ENCODE data around the gene FUS.

Gene FUS

DNA sequence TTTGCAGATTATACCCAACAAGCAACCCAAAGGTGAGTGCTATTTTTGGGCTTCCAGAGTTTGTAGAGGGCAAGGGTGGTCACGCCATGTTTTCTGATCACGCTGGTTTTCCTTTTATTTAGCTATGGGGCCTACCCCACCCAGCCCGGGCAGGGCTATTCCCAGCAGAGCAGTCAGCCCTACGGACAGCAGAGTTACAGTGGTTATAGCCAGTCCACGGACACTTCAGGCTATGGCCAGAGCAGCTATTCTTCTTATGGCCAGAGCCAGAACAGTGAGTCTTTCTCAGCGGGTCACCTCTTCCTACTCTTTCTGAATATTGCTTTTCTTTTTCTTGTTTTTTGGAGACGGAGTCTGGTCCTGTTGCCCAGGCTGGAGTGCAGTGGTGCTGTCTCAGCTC is 2.5 kb downstream of the FUS start:
- peaks cover 4% of the 10 kb centered on the region for H3K79me1 ChIP-seq (ENCODE audit: low read depth, low read length)
- no peaks in the 10 kb centered on the region for H3K27me3 ChIP-seq (ENCODE audit: control insufficient read depth in 3 of 3, insufficient read depth in 3 of 3, low read depth in 1 of 3, low read length in 3 of 3)
- H3K4me3 ChIP-seq (ENCODE audit: low read length in 2 of 2), result peak overlapping the region in 1 of 2 donors; percentile 88
- no peak overlapping the region for H3K23ac ChIP-seq (ENCODE audit: low read depth, low read length, poor library complexity)
- no peaks in the 10 kb centered on the region for H3K9me3 ChIP-seq (replicated peaks in 1 of 2; ENCODE audit: control insufficient read depth in 2 of 2, insufficient read depth in 1 of 2, low read depth in 1 of 2, low read length in 2 of 2)
- peaks cover 7 to 11% of the 10 kb centered on the region in 2 donors for H3K4me1 ChIP-seq (ENCODE audit: control insufficient read depth in 2 of 2, insufficient read depth in 1 of 2, low read depth in 1 of 2, low read length in 2 of 2)
- H2AK5ac ChIP-seq (ENCODE audit: low read depth, low read length), result no peak overlapping the region
- no peak overlapping the region for H2BK15ac ChIP-seq (ENCODE audit: low read length)
- no peak overlapping the region for H3K9ac ChIP-seq (ENCODE audit: low read depth, low read length, poor library complexity)
- peaks cover 36 to 67% of the 10 kb centered on the region in 2 donors for H3K36me3 ChIP-seq (replicated peaks in 1 of 2; ENCODE audit: control insufficient read depth in 2 of 2, insufficient read depth in 2 of 2, low read length in 2 of 2)
- H3K27ac ChIP-seq (replicated peaks; ENCODE audit: low read length), result no peak overlapping the region
- no peak overlapping the region for H2AFZ ChIP-seq (ENCODE audit: low read length)
- no peak overlapping the region for H2BK5ac ChIP-seq (ENCODE audit: low read length)
- H4K8ac ChIP-seq (ENCODE audit: low read depth, low read length), result no peak overlapping the region
- no peak overlapping the region for H2BK12ac ChIP-seq (ENCODE audit: low read length)
- no peak overlapping the region for H3K14ac ChIP-seq (ENCODE audit: low read length)
- no peak overlapping the region for H4K91ac ChIP-seq (ENCODE audit: low read depth, low read length, poor library complexity)
- H3K4ac ChIP-seq (ENCODE audit: low read length), result no peak overlapping the region
- peak overlapping the region; percentile 38 for H3K4me2 ChIP-seq (ENCODE audit: insufficient read depth, low read length, poor library complexity, severe bottlenecking)
- no CpG with 5 or more reads among the region's 7 CpGs for WGBS, 2 donors (ENCODE audit: extremely low coverage in 2 of 2, insufficient read length in 2 of 2, insufficient replicate concordance in 1 of 2)
- DNase-seq (ENCODE audit: low spot score), result no peak
- no peak overlapping the region for H3K18ac ChIP-seq (ENCODE audit: low read length)
- H2BK120ac ChIP-seq (ENCODE audit: low read depth, low read length), result no peak overlapping the region

DNA sequence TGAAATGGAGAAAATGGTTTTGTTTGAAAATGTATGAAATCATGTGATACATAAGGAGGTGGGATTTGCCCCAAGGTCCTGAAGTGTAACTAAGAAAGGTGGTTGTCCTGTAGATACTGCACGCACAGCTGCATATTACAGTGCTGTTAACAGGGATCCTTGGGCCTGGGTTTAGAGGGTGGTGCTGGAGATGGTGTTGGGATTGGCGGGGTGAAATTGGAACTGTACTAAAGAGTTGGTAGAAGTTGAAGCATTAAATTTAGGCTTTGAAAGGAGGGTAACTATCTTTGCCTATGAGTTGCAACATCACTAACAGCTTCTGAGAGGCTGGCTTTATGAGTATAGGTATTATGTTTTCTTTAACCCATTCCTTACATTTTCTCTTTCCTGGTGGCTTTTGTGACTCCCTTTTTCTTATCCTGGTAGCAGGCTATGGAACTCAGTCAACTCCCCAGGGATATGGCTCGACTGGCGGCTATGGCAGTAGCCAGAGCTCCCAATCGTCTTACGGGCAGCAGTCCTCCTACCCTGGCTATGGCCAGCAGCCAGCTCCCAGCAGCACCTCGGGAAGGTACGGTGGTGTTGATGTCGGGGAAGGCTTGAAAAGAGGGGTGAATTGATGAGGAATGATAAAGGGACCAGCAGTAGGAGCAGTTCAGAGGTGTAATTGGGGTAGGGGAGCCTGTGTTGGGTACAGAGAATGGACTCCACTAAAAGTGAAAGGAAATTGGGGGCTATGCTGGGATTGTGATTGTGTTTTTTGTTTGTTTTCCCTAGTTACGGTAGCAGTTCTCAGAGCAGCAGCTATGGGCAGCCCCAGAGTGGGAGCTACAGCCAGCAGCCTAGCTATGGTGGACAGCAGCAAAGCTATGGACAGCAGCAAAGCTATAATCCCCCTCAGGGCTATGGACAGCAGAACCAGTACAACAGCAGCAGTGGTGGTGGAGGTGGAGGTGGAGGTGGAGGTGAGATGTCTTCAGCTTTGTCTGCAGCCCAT is 3.8 kb downstream of the FUS start:
- no peaks in the 10 kb centered on the region for H3K9me3 ChIP-seq (replicated peaks in 1 of 2; ENCODE audit: control insufficient read depth in 2 of 2, insufficient read depth in 1 of 2, low read depth in 1 of 2, low read length in 2 of 2)
- H3K4me2 ChIP-seq (ENCODE audit: insufficient read depth, low read length, poor library complexity, severe bottlenecking), result peak overlapping the region; percentile 20
- no peak overlapping the region for H2BK120ac ChIP-seq (ENCODE audit: low read depth, low read length)
- H3K4ac ChIP-seq (ENCODE audit: low read length), result no peak overlapping the region
- H3K14ac ChIP-seq (ENCODE audit: low read length), result no peak overlapping the region
- H3K4me3 ChIP-seq (ENCODE audit: low read length in 2 of 2), result no peak overlapping the region
- peaks cover 4% of the 10 kb centered on the region for H3K79me1 ChIP-seq (ENCODE audit: low read depth, low read length)
- no peak overlapping the region for H4K8ac ChIP-seq (ENCODE audit: low read depth, low read length)
- no peak overlapping the region for H2AK5ac ChIP-seq (ENCODE audit: low read depth, low read length)
- no peak overlapping the region for H2AFZ ChIP-seq (ENCODE audit: low read length)
- H2BK15ac ChIP-seq (ENCODE audit: low read length), result no peak overlapping the region
- no CpG with 5 or more reads among the region's 10 CpGs for WGBS, 2 donors (ENCODE audit: extremely low coverage in 2 of 2, insufficient read length in 2 of 2, insufficient replicate concordance in 1 of 2)
- H3K27ac ChIP-seq (replicated peaks; ENCODE audit: low read length), result peak overlapping the region; percentile 25
- no peaks in the 10 kb centered on the region for H3K27me3 ChIP-seq (ENCODE audit: control insufficient read depth in 3 of 3, insufficient read depth in 3 of 3, low read depth in 1 of 3, low read length in 3 of 3)
- H4K91ac ChIP-seq (ENCODE audit: low read depth, low read length, poor library complexity), result no peak overlapping the region
- no peak overlapping the region for H3K23ac ChIP-seq (ENCODE audit: low read depth, low read length, poor library complexity)
- no peak overlapping the region for H3K9ac ChIP-seq (ENCODE audit: low read depth, low read length, poor library complexity)
- no peak for DNase-seq (ENCODE audit: low spot score)
- H2BK12ac ChIP-seq (ENCODE audit: low read length), result no peak overlapping the region
- H2BK5ac ChIP-seq (ENCODE audit: low read length), result no peak overlapping the region
- H3K4me1 ChIP-seq (ENCODE audit: control insufficient read depth in 2 of 2, insufficient read depth in 1 of 2, low read depth in 1 of 2, low read length in 2 of 2), result peaks cover 7 to 11% of the 10 kb centered on the region in 2 donors
- peaks cover 46 to 81% of the 10 kb centered on the region in 2 donors for H3K36me3 ChIP-seq (replicated peaks in 1 of 2; ENCODE audit: control insufficient read depth in 2 of 2, insufficient read depth in 2 of 2, low read length in 2 of 2)
- H3K18ac ChIP-seq (ENCODE audit: low read length), result no peak overlapping the region

DNA sequence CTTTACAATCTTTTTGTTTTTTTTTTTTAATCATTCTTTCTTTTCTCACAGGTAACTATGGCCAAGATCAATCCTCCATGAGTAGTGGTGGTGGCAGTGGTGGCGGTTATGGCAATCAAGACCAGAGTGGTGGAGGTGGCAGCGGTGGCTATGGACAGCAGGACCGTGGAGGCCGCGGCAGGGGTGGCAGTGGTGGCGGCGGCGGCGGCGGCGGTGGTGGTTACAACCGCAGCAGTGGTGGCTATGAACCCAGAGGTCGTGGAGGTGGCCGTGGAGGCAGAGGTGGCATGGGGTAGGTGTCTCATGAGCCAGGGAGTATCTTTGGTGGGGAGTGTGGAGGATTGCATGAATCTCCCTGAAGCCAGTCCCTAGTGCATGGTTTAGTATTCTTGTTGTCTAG is 4.9 kb downstream of the FUS start:
- Histone ChIP-seq H2AFZ (ENCODE audit: low read length) (no peak overlapping the region), H3K79me1 (ENCODE audit: low read depth, low read length) (peaks cover 6% of the 10 kb centered on the region), H3K4me1 (ENCODE audit: control insufficient read depth in 2 of 2, insufficient read depth in 1 of 2, low read depth in 1 of 2, low read length in 2 of 2) (peaks cover 5 to 8% of the 10 kb centered on the region in 2 donors), H4K91ac (ENCODE audit: low read depth, low read length, poor library complexity) (no peak overlapping the region), H3K27ac (replicated peaks; ENCODE audit: low read length) (no peak overlapping the region), H2BK12ac (ENCODE audit: low read length) (no peak overlapping the region), H3K18ac (ENCODE audit: low read length) (no peak overlapping the region), H3K9me3 (replicated peaks in 1 of 2; ENCODE audit: control insufficient read depth in 2 of 2, insufficient read depth in 1 of 2, low read depth in 1 of 2, low read length in 2 of 2) (no peaks in the 10 kb centered on the region), H4K8ac (ENCODE audit: low read depth, low read length) (no peak overlapping the region), H3K23ac (ENCODE audit: low read depth, low read length, poor library complexity) (no peak overlapping the region), H3K27me3 (ENCODE audit: control insufficient read depth in 3 of 3, insufficient read depth in 3 of 3, low read depth in 1 of 3, low read length in 3 of 3) (no peaks in the 10 kb centered on the region), H2BK15ac (ENCODE audit: low read length) (no peak overlapping the region), H3K4me3 (ENCODE audit: low read length in 2 of 2) (no peak overlapping the region), H3K9ac (ENCODE audit: low read depth, low read length, poor library complexity) (peak overlapping the region; percentile 73), H2BK120ac (ENCODE audit: low read depth, low read length) (no peak overlapping the region), H3K4ac (ENCODE audit: low read length) (no peak overlapping the region), H3K4me2 (ENCODE audit: insufficient read depth, low read length, poor library complexity, severe bottlenecking) (no peak overlapping the region), H3K14ac (ENCODE audit: low read length) (no peak overlapping the region), H2BK5ac (ENCODE audit: low read length) (no peak overlapping the region), H3K36me3 (replicated peaks in 1 of 2; ENCODE audit: control insufficient read depth in 2 of 2, insufficient read depth in 2 of 2, low read length in 2 of 2) (peaks cover 55 to 92% of the 10 kb centered on the region in 2 donors), H2AK5ac (ENCODE audit: low read depth, low read length) (no peak overlapping the region)
- DNase-seq (ENCODE audit: low spot score), result no peak
- WGBS, 2 donors (ENCODE audit: extremely low coverage in 2 of 2, insufficient read length in 2 of 2, insufficient replicate concordance in 1 of 2), result no CpG with 5 or more reads among the region's 14 CpGs

DNA sequence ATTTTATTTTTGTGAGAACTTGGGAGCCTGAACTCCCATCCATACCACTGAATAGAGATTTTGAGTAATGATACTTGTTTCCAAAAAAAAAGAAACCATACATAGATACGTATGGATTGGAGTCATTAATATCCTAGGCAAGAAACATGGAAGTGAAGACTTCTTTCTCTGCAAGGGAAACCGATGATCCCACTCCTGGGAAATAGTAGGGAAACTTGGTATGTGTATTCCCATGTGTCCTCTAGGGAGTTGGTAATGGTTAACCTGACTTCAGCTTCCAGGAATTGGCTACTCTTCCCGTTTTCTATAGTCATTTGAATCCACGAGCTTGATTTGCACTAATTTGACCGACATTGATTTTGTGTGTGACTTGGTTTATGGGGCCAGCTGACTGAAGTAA is 5.4 kb downstream of the FUS start:
- Histone ChIP-seq H3K4me3 (ENCODE audit: low read length in 2 of 2) (no peak overlapping the region), H2BK5ac (ENCODE audit: low read length) (no peak overlapping the region), H3K9me3 (replicated peaks in 1 of 2; ENCODE audit: control insufficient read depth in 2 of 2, insufficient read depth in 1 of 2, low read depth in 1 of 2, low read length in 2 of 2) (no peaks in the 10 kb centered on the region), H2BK15ac (ENCODE audit: low read length) (no peak overlapping the region), H4K91ac (ENCODE audit: low read depth, low read length, poor library complexity) (no peak overlapping the region), H3K79me1 (ENCODE audit: low read depth, low read length) (peaks cover 10% of the 10 kb centered on the region), H3K14ac (ENCODE audit: low read length) (no peak overlapping the region), H3K18ac (ENCODE audit: low read length) (no peak overlapping the region), H2AFZ (ENCODE audit: low read length) (no peak overlapping the region), H3K27ac (replicated peaks; ENCODE audit: low read length) (no peak overlapping the region), H3K4me2 (ENCODE audit: insufficient read depth, low read length, poor library complexity, severe bottlenecking) (no peak overlapping the region), H3K4ac (ENCODE audit: low read length) (no peak overlapping the region), H2BK12ac (ENCODE audit: low read length) (no peak overlapping the region), H3K36me3 (replicated peaks in 1 of 2; ENCODE audit: control insufficient read depth in 2 of 2, insufficient read depth in 2 of 2, low read length in 2 of 2) (peaks cover 59 to 97% of the 10 kb centered on the region in 2 donors), H2BK120ac (ENCODE audit: low read depth, low read length) (no peak overlapping the region), H4K8ac (ENCODE audit: low read depth, low read length) (no peak overlapping the region), H3K23ac (ENCODE audit: low read depth, low read length, poor library complexity) (no peak overlapping the region), H3K4me1 (ENCODE audit: control insufficient read depth in 2 of 2, insufficient read depth in 1 of 2, low read depth in 1 of 2, low read length in 2 of 2) (peaks cover 5 to 8% of the 10 kb centered on the region in 2 donors), H3K27me3 (ENCODE audit: control insufficient read depth in 3 of 3, insufficient read depth in 3 of 3, low read depth in 1 of 3, low read length in 3 of 3) (no peaks in the 10 kb centered on the region), H2AK5ac (ENCODE audit: low read depth, low read length) (no peak overlapping the region), H3K9ac (ENCODE audit: low read depth, low read length, poor library complexity) (no peak overlapping the region)
- DNase-seq (ENCODE audit: low spot score), result no peak
- no CpG with 5 or more reads among the region's 5 CpGs for WGBS, 2 donors (ENCODE audit: extremely low coverage in 2 of 2, insufficient read length in 2 of 2, insufficient replicate concordance in 1 of 2)

Measured in neuronal stem cell (in vitro differentiated cells).